NCI-H226 (cell line): Measurements from ENCODE around the gene FNBP1L.

Experiments used
- DNase-seq: peaks from one replicate; pipeline ENCODE4 v3.0.0-alpha.2; 2015

FNBP1L gene

DNA sequence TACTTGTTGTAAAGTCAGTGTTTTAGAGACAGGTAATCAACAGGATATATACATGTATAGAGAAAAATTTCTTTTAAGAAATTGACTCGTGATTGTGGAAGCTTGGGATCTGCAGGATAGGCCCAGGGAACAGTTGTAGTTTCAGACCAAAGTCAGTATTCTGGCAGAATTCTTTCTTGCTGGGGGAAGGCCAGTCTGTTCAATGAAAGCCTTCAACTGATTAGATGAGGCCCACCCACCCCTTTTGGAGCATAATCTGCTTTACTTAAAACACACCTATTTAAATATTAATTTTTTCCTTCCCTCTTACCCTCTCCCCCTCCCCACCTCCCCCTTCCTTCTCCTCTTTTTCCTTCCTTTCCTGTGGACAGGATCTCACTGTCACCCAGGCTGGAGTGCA lies 48.0 kb downstream of the FNBP1L start:
- DNase-seq: no peak

DNA sequence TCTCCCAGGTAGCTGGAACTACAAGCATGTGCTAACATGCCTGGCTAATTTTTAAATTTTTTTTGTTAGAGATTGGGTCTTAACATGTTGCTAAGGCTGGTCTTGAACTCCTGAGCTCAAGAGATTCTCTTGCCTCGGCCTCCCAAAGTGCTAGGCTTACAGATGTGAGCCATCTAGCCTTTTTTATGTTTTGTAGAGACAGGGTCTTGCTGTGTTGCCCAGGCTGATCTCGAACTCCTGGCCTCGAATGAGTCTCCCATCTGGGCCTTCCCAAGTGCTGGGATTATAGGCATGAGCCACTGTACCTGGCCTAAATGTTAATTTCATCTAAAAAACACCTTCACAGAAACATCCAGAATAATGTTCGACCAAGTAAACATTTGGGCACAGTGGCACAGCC lies 48.6 kb downstream of the FNBP1L start:
- DNase-seq: no peak

DNA sequence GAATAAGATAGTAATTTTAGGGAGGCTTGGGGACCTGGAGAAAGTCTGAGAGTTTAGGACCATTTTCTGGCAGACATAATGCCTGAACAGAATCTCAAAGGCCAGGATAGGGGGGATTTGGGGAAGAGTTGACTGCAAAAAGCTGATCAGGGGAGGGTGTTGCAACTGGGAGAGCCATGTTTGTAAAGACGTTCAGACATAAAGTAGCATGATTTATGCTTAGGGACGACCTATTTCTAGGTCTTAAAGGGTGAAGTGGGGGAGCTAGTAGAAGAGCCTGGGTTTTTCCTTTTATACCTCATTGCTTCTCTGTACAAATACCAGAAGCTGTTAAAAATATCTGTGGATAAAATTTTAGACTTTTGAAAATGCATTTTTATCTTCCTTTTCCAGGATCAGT lies 51.2 kb downstream of the FNBP1L start:
- DNase-seq: no peak

DNA sequence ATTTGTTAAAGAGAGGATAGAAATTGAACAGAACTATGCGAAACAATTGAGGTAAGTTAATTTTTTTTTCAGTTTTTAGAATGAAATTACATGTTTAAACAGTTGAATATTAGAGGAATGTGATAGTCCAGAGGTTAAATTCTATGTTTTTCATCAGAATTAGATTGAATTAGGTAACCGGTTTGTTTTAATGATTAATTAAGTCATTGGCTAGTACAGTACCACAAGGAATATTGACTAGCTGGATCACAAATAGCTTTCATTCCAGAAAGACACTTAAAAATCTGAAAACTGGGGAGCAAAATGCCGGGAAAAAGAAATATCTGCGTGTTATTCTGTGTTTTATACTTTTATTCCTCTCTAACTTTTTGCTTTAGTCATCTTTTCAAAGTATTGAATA lies 51.6 kb downstream of the FNBP1L start:
- no peak for DNase-seq

DNA sequence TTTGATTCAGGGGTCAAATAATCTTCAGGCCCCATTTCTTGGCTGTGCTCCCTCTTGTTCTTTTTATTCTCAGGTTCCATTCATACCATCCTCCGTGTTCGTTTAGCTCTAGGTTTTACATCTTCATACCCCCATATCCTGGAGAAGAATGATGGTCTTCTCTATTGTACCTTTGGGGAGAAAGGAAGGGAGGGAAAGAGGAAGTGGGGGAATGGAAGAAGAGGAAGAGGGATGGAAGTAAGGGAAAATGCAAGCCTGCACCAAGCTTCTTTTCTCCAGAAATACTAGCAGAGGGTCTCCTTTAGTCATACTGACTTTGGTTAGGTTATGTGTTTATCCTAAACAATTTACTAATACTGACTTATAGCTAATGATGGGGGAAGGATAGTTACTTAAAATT lies 52.4 kb downstream of the FNBP1L start:
- no peak for DNase-seq

DNA sequence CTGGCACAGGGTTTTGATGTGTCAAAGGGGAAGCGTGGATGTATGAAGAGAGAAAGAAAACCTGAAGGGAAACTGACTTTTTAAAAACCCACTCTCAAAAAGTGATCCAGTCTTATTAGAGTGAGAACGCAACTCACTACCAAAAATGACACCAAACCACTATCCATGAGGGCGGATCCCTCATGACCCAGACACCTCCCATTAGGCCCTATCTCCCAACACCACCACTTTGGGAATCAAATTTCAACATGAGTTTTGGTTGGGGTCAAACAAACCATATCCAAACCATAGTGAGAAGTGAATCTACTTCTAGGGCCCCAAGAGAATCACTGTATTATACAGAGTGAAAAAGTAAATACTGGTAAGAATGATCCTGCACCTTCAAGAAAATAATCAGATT lies 53.5 kb downstream of the FNBP1L start:
- no peak for DNase-seq

DNA sequence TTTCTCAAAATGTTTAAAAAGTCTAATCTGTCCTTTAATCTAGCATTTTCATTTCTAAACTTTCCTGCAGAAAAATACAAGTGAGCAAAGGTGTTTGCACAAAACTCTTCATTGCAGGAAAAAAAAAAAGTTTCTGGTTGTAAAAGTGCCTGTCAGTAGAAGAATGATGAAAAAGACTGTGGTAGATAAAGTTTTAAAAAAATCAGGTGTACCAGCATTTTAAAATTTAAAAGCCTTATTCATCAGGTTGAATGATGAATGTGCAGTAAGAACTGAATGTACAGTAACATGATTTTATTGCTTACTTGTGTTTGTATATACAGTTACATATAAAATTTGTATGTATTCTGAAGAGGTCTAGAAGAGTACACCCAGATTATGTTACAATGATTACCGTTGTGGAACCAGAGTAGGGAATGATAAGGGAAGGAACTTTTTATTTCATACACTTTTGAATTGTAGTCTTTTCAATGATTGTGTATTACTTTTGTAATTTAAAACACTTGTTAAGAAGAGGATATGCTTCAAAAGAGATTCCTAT lies 54.0 kb downstream of the FNBP1L start:
- no peak for DNase-seq

DNA sequence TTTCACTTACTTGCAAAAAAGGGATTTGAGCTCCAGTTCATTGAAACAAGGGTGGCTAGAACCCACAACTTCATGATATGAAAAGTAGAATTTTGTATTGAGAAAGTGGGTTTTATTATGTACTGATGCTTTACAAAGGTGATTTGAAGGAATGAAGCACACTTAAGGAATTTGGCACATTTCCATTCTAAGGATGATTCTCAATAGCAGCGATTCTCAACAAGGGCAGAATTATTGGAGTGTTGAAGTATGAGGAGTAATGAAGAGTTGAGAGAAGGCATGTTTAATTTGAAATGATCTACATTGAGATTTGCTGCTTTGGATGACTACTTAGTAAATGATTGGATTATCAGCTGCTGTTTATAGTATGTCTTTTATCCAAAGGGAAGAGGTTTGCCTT lies 54.7 kb downstream of the FNBP1L start:
- DNase-seq: peak; percentile 61

DNA sequence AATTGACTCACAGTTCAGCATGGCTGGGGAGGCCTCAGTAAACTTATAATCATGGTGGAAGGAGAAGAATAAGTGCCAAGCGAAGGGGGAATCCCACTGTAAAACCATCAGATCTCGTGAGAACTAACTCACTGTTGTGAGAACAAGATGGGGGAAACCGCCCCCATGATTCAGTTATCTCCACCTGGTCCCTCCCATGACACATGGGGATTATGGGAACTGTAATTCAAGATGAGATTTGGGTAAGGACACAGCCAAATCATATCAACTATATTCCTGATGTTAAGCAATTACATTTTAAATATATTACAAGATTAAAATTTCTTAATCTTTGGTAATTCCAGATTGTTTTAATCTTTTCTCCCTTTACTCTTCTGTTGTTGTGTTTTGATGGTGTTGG lies 55.2 kb downstream of the FNBP1L start:
- no peak for DNase-seq

DNA sequence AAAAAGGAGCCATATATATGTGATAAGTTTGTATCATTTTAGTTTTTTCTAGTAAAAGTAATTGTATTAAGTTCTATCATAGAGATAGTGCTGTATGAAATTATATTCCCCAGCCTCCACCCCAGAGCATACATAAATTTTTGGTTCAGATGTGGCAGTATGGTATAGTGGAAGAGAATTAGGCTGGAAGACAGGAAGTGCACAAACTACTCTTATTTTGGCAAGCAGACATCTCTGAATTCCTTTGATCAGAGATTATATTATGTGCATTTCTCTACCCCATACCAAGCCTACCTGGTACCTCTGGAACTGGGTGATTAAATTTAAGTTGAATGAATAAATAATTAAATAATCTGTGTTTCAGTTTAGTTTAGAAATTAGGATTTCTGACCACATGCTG lies 55.9 kb downstream of the FNBP1L start:
- no peak for DNase-seq

DNA sequence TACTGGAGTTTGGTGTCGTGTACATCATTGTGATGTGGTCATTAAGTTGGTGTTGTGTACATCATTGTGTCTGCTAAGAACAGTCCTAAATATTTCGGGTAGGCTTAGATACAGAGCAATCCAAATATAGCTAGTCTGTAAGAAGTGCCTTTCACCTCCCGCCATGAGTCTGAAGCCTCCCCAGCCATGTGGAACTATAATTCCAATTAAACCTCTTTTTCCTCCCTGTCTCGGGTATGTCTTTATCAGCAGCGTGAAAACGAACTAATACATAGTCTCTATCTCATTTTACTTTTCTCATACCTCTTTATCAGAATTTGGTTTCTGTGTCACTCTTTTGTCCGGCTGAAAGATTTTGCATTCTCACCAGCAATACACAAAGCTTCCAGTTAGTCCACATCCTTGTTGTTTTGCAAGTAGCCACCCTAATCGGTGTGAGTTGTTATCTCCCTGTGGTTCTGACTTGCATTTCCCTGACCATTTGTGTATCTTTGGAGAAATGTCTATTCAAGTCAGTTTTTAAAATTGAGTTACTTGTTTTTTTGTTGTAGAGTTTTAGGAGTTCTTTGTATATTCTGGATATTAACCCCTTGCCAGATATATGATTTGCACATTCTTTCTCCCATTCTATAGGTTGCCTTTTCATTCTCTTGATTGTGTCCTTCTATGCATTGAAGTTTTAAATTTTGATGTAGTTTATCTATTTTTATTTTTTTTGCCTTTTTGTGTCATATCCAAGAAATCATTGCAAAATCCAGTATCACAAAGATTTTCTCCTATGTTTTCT lies 56.5 kb downstream of the FNBP1L start:
- DNase-seq: no peak

DNA sequence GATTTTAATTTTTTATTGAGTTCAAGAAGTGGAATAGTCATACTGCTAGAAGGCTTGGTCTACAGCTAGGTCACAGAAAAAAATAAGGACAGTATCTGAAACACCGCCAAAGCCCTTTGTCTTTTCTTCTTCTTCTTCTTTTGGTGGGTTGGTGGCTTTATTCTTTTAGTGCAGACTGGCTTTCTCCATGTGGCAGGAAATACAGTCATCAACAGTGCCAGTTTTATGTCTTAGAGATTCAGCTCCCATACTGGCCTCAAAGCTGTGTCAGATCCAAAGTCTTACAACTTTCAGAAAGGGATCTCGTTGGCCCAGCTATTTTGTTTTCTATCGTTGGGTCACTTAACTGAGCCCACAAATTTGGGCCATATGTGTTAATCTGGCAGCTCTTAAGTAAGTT lies 58.2 kb downstream of the FNBP1L start:
- DNase-seq: no peak

DNA sequence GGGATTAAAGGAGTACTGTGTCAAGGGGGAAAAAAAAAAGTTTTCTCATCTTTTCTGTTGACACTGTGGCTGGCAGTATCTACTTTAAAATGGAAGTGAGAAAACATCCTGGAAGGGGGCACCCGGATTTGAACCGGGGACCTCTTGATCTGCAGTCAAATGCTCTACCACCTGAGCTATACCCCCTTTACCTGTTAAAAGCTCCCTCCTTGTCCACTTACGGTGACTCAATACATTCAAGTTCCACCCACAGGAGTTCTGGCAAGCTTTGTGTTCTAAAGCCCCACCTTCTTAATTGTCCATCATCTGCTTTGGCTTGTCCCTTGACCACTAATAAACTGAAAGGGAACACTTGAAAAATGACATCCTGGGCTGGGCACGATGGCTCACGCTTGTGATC lies 68.2 kb downstream of the FNBP1L start:
- no peak for DNase-seq

DNA sequence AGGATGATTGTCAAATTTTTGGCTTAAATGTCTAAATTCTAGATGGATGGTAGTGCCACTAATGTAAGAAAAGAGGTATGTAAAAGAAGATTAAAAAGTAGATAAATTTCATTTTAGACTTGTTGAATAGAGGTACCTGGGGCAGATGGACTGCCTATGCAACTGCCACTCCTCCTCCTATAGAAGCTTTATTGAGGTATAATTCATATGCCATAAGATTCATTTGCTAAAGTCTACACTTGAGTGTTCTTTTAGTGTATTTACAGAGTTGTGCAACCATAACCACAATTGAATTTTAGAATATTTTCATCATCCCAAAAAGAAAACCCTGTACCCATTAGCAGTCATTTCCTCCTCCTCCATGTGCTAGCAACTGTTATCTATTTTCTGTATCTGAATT lies 70.6 kb downstream of the FNBP1L start:
- no peak for DNase-seq

DNA sequence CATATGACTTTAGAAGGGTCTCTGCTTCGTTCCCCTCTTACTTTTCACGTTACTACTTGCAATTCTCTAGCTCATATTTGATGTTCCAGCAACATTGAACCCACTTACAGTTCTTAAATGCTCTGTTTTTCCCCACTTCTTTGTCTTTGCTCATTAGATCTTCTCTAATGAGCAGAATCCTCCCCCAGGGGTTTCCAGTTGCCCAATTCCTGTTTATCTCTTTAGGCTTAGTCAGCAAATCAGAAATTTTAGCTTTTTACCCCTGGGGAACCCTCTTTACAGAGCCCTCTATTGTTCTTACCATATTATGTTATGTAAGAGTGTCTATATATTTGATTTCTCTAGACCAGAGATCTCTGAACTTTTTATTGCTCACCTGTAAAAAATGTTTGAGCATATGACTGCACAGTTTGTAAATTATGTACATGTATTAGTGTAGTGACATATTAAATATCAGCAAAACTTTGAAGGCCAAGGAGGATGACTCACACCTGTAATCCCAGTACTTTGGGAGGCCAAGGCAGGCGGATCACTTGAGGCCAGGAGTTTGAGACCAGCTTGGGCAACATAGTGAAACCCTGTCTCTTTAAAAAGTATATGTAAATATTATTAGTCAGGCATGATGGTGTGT lies 71.4 kb downstream of the FNBP1L start:
- DNase-seq: peak; percentile 78

DNA sequence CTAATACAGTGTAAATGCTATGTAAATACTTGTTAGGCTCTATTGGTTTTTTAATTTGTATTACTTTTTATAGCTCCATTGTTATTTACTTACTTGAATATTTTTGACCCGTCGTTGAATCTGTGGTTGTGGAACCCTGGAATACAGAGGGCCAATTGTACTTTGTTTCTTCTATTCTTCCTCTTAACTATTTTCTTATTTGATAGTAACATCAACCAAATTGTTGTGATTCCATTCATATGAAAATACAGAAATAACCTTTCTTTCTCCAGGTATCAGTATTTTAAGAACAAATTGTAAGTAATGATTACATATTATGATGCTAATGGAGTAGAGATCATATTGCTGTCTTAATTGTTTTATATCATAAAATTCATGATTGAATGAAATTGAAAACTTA lies 73.7 kb downstream of the FNBP1L start:
- DNase-seq: no peak

DNA sequence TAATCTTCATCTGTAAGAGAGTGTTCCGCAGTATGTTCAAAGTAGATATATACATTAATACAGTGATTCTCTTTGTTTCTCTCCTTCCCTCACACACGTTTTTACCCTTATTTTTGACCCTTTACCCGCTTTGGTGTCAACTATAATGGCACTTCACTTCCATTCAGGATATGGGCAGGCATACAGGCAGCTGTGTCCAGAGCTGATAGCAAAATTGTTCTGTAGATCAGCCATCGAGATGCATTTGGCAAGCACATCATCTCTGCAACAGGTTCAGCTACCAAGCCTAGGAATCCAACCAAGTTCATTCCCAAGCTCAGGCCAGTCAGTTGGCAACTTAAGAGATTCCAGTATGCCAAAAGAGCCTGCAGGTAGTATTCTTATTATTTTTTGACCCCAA lies 74.8 kb downstream of the FNBP1L start:
- DNase-seq: no peak

DNA sequence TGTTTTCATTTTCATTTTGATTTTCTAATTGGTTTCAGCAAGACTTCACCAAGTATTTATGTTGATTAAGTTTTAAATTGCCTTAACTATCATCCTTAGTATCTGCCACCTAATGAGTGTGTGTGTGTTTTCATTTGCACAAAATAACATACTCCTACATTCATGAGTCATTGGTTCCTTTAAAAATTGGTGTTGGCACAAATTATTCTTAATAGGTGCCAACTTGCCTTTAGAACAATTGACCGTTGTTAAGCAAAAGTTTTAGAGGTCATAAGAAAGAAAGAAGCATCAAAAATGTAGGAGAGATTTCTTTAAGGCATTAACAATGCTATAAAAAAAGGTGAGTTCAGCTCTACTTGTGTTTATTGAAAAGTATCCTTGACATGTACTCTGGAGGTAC lies 77.5 kb downstream of the FNBP1L start:
- DNase-seq: no peak

DNA sequence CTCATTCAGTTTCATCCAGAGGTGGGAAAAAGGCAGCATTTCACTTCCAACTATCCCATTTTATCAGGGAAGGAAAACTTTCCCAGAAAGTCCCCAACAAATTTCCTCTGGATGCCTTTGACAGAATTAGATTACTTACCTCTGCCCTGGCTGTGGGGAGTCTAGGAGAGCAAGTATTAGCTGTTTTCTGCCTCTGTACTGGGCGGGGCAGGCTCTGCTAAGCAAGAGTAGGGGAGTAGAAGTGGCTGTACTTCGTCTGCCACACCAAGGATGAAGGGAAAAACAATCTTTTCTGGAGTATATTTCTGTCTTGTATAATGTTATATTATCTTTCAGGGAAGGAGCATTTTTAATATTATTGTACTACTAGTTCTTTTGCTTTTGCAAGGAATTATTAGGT lies 78.5 kb downstream of the FNBP1L start:
- DNase-seq: no peak

DNA sequence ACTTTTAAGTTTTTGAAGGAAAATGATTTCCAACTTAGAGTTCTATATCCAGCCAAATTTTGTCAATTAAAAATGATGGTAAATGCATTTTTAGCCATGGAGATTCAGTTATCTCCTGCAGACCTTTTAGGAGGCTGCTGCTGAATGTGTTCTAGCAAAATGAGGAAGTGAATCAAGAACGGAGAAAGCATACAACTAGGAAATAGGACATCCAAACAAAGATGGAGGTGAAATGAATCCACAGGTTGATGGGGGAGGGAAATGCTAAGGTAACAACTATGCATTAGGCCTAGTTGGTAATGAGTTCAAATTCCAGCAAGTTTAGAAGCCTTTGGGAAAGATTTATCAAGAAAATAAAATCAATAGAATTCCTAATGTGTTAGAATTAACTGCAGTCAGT lies 80.5 kb downstream of the FNBP1L start:
- DNase-seq: no peak

DNA sequence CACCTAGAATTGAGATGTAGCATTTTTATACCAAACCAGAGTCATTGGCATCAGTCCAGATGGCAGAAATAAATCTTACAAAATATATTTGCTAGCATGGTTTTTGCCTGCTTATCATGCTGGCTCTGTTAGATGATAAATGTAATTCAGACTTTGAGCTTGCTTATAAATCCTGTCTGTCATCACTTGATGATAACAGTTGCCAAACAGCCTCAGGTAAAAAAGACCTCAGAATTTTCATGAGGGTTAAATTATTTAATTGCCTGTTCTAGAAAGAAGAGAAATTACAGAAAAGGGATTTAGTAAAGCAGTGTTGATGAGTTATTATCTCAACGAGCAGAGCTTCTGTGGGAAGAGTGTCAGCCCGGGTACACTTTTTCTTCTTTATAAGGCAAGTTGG lies 83.3 kb downstream of the FNBP1L start:
- peak; percentile 54 for DNase-seq

DNA sequence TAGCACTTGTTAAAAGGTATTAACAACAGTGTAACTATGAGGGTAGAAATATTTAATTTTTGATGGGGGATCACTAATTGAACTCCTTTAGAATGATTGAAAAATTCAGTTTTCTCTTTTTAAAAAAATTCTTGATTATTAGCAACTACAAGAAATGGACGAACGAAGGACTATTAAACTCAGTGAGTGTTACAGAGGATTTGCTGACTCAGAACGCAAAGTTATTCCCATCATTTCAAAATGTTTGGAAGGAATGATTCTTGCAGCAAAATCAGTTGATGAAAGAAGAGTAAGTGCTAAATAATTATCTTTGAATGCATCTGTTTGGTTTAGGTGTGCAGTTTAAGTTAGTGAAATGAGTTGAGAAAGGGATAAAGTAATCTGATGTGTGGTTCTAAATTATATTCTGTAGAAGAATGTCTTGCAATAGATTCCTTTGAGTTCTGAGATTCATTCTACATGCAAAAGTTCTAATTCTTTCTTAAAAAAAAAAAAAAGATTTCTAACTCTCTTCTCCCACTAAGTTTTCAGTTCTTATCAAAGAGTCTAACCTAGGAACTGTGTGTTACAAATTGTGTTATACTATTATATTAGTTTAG lies 85.0 kb downstream of the FNBP1L start:
- DNase-seq: no peak

DNA sequence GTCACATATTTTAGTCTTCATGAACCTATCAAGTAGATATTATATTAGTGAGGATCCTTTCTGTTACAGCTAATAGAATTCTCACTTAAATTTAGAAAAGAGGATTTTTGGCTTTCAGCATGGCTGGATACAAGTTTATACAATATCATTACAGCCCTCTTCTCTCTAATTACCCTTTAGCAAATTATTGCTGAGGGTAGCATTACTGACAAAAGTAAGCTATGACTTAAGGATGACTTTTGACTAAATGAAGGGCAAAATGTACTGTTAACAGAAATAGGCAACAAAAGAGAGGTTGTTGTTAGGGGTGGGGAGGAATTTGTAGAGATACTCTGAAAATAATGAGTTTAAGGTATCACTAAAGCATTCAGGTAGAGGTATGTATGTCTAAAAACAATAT lies 85.8 kb downstream of the FNBP1L start:
- DNase-seq: no peak

DNA sequence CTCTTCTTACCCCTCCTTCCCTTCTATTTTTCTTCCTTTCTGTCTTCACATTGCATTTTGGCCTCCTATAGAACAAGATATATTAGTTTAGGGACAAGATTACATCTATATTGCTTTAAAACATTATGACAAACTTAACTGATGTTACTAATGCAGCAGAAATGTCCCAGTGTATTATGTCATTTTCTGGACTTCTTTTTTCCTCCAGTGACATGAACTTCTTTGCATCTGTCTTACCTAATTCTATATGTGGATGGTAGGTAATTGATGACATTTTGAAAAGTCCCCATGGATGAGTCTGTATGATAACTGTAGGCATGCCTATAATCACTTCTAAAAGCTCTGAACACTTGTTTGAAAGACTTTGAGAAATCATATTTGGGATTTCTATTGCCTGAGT lies 89.5 kb downstream of the FNBP1L start:
- no peak for DNase-seq
